ENCODE measurements around the gene PCID2. TPM values are rescaled to one million over a fixed set of nuclear protein-coding genes. Genes with fewer than 3 reads are reported as not detected.

The PCID2 gene
- total and polyA plus RNA-seq, 2 of the 13 experiments (the other 11 are each of a cell fraction or from before 2014, with no cell fraction given): 65.0 to 111 TPM

DNA sequence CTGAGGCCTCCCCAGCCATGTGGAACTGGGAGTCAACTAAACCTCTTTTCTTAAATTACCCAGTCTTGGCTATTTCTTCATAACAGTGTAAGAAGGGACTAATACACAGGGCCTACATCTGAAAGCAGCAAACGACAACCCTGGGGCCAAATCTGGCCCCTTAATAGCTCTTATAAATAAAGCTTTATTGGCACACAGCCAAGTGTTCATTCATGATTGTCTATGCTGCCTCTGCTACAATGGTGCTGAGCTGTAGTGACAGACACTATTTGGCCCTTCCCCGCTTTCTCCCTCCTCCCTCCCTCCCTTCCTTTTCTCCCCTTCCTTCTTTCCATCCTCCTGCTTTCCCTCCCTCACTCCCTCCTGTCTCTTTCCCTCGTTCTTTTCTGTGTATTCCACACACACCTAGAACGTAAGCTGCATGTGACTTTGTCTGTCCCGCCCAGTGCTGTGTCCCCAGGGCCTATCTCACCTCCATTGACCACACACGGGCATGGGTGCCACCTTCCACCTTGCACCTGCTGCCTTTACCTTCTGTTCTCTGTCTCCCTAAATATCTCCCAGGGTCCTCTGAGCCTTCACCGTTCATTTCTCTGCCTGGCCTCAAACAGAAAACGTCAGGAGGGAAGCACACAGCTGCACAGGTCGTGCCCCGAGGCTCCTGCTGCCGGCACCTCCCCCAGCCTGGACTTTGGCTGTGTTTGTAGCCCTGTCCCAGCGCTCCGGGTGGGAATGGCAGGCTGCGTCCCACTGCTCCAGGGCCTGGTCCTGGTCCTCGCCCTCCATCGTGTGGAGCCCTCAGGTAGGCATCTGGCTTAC is 50.3 kb downstream of the PCID2 start, which contains the start of gene PROZ (continued):
- TF ChIP-seq POLR2G (IDR thresholded peaks at IDR 0.05; ENCODE audit: low read depth, low read length): peak; percentile 65
- TF ChIP-seq, protein P1, sequence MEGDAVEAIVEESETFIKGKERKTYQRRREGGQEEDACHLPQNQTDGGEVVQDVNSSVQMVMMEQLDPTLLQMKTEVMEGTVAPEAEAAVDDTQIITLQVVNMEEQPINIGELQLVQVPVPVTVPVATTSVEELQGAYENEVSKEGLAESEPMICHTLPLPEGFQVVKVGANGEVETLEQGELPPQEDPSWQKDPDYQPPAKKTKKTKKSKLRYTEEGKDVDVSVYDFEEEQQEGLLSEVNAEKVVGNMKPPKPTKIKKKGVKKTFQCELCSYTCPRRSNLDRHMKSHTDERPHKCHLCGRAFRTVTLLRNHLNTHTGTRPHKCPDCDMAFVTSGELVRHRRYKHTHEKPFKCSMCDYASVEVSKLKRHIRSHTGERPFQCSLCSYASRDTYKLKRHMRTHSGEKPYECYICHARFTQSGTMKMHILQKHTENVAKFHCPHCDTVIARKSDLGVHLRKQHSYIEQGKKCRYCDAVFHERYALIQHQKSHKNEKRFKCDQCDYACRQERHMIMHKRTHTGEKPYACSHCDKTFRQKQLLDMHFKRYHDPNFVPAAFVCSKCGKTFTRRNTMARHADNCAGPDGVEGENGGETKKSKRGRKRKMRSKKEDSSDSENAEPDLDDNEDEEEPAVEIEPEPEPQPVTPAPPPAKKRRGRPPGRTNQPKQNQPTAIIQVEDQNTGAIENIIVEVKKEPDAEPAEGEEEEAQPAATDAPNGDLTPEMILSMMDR (CRISPR knock-in tag; IDR thresholded peaks at IDR 0.05): peak; percentile 35; the same call in 1 of the 2 replicates
- 0 out of 2 replicates have a peak, but pooled peaks have one; percentile 22 for TF ChIP-seq ZNF256 (CRISPR knock-in tag; conservative IDR thresholded peaks at IDR 0.05)
- TF ChIP-seq ZBTB3 (CRISPR knock-in tag; IDR thresholded peaks at IDR 0.05; ENCODE audit: borderline replicate concordance, low read depth): no peak
- TF ChIP-seq, protein P2, sequence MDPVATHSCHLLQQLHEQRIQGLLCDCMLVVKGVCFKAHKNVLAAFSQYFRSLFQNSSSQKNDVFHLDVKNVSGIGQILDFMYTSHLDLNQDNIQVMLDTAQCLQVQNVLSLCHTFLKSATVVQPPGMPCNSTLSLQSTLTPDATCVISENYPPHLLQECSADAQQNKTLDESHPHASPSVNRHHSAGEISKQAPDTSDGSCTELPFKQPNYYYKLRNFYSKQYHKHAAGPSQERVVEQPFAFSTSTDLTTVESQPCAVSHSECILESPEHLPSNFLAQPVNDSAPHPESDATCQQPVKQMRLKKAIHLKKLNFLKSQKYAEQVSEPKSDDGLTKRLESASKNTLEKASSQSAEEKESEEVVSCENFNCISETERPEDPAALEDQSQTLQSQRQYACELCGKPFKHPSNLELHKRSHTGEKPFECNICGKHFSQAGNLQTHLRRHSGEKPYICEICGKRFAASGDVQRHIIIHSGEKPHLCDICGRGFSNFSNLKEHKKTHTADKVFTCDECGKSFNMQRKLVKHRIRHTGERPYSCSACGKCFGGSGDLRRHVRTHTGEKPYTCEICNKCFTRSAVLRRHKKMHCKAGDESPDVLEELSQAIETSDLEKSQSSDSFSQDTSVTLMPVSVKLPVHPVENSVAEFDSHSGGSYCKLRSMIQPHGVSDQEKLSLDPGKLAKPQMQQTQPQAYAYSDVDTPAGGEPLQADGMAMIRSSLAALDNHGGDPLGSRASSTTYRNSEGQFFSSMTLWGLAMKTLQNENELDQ (CRISPR knock-in tag; IDR thresholded peaks at IDR 0.05; ENCODE audit: borderline replicate concordance): no peak
- TF ChIP-seq, protein P3, sequence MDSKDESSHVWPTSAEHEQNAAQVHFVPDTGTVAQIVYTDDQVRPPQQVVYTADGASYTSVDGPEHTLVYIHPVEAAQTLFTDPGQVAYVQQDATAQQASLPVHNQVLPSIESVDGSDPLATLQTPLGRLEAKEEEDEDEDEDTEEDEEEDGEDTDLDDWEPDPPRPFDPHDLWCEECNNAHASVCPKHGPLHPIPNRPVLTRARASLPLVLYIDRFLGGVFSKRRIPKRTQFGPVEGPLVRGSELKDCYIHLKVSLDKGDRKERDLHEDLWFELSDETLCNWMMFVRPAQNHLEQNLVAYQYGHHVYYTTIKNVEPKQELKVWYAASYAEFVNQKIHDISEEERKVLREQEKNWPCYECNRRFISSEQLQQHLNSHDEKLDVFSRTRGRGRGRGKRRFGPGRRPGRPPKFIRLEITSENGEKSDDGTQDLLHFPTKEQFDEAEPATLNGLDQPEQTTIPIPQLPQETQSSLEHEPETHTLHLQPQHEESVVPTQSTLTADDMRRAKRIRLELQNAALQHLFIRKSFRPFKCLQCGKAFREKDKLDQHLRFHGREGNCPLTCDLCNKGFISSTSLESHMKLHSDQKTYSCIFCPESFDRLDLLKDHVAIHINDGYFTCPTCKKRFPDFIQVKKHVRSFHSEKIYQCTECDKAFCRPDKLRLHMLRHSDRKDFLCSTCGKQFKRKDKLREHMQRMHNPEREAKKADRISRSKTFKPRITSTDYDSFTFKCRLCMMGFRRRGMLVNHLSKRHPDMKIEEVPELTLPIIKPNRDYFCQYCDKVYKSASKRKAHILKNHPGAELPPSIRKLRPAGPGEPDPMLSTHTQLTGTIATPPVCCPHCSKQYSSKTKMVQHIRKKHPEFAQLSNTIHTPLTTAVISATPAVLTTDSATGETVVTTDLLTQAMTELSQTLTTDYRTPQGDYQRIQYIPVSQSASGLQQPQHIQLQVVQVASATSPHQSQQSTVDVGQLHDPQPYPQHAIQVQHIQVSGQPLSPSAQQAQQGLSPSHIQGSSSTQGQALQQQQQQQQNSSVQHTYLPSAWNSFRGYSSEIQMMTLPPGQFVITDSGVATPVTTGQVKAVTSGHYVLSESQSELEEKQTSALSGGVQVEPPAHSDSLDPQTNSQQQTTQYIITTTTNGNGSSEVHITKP (CRISPR knock-in tag; IDR thresholded peaks at IDR 0.05; ENCODE audit: low read depth): peak; percentile 39; the same call in 1 of the 2 replicates
- no peak for TF ChIP-seq ZNF30 (CRISPR knock-in tag; IDR thresholded peaks at IDR 0.05)
- TF ChIP-seq KDM4B (CRISPR knock-in tag; IDR thresholded peaks at IDR 0.05): peak; percentile 75; the same call in 1 of the 2 replicates
- no peak for TF ChIP-seq ZFP36 (IDR thresholded peaks at IDR 0.05; ENCODE audit: borderline replicate concordance, low read depth, low read length, partially characterized antibody)
- peak; percentile 85; the same call in 1 of the 2 replicates for TF ChIP-seq REPIN1 (CRISPR knock-in tag; IDR thresholded peaks at IDR 0.05; ENCODE audit: borderline replicate concordance, low read depth)
- TF ChIP-seq RCOR2 (CRISPR knock-in tag; IDR thresholded peaks at IDR 0.05): no peak
- 0 out of 2 replicates have a peak, but pooled peaks have one; percentile 50 for TF ChIP-seq ZNF546 (CRISPR knock-in tag; conservative IDR thresholded peaks at IDR 0.05)
- TF ChIP-seq ZNF264 (CRISPR knock-in tag; IDR thresholded peaks at IDR 0.05): no peak
- 0 out of 2 replicates have a peak, but pooled peaks have one; percentile 82 for TF ChIP-seq ERF (CRISPR knock-in tag; IDR thresholded peaks at IDR 0.05)
- TF ChIP-seq YEATS4 (CRISPR knock-in tag; IDR thresholded peaks at IDR 0.05; ENCODE audit: borderline replicate concordance): peak; percentile 62; the same call in 1 of the 2 replicates
- peak; percentile 23; the same call in 1 of the 2 replicates for TF ChIP-seq ZNF746 (CRISPR knock-in tag; IDR thresholded peaks at IDR 0.05)
- TF ChIP-seq, protein P4, sequence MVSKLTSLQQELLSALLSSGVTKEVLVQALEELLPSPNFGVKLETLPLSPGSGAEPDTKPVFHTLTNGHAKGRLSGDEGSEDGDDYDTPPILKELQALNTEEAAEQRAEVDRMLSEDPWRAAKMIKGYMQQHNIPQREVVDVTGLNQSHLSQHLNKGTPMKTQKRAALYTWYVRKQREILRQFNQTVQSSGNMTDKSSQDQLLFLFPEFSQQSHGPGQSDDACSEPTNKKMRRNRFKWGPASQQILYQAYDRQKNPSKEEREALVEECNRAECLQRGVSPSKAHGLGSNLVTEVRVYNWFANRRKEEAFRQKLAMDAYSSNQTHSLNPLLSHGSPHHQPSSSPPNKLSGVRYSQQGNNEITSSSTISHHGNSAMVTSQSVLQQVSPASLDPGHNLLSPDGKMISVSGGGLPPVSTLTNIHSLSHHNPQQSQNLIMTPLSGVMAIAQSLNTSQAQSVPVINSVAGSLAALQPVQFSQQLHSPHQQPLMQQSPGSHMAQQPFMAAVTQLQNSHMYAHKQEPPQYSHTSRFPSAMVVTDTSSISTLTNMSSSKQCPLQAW (CRISPR knock-in tag; IDR thresholded peaks at IDR 0.05): peak; percentile 62; the same call in 1 of the 2 replicates
- TF ChIP-seq RARA (CRISPR knock-in tag; IDR thresholded peaks at IDR 0.05): peak; percentile 80

Measured in HepG2 (cell line).